CD14-positive monocyte (primary cell): Measurements from ENCODE around the gene RNF187. TPM values are rescaled to one million over a fixed set of nuclear protein-coding genes. Genes with fewer than 3 reads are reported as not detected.

ENCODE experiments used
- DNase-seq, 3 donors: peaks; one replicate each; pipeline ENCODE4 v3.0.0-alpha.2; 2011 to 2022
- H2AFZ ChIP-seq: 2 replicates; pipeline ENCODE4 v1.6.0; 2012; ENCODE audit warnings: mild to moderate bottlenecking, low read depth, low read length, inconsistent platforms; ENCODE audit not compliant: insufficient read depth, poor library complexity, severe bottlenecking
- H3K27ac ChIP-seq, 2 donors: 1 replicate in 1 of 2; 2 replicates in 1 of 2; pipeline ENCODE4 v1.5.1; 2012 to 2013; ENCODE audit warnings: low read length in 2 of 2, control low read depth in 1 of 2, inconsistent platforms in 1 of 2, low read depth in 1 of 2, mild to moderate bottlenecking in 1 of 2
- H3K27me3 ChIP-seq, 2 donors: one replicate each; pipeline versions ENCODE4 v1.6.0 to v1.6.1; 2011 to 2013; ENCODE audit warnings: low read length in 2 of 2; ENCODE audit not compliant: control insufficient read depth in 2 of 2, insufficient read depth in 2 of 2
- H3K36me3 ChIP-seq, 2 donors: replicated peaks in 1 of 2; 1 replicate in 1 of 2; 2 replicates in 1 of 2; pipeline versions ENCODE4 v1.5.1 to v1.6.1; 2012 to 2013; ENCODE audit warnings: low read length in 2 of 2, control low read depth in 1 of 2, inconsistent platforms in 1 of 2, mild to moderate bottlenecking in 1 of 2; ENCODE audit not compliant: insufficient read depth in 2 of 2, control insufficient read depth in 1 of 2
- H3K4me1 ChIP-seq, 2 donors: 1 replicate in 1 of 2; 2 replicates in 1 of 2; pipeline versions ENCODE4 v1.5.1 to v1.6.1; 2012 to 2013; ENCODE audit warnings: low read length in 2 of 2, control low read depth in 1 of 2, inconsistent platforms in 1 of 2, mild to moderate bottlenecking in 1 of 2, moderate library complexity in 1 of 2; ENCODE audit not compliant: insufficient read depth in 2 of 2, control insufficient read depth in 1 of 2
- H3K4me2 ChIP-seq: replicated peaks from 2 replicates; pipeline ENCODE3; 2012; ENCODE audit warnings: low read length, moderate library complexity, mild to moderate bottlenecking; ENCODE audit not compliant: poor library complexity, severe bottlenecking; ENCODE audit errors: extremely low read depth
- H3K4me3 ChIP-seq, 3 experiments: fragments of 200-600 bp in 1 of 3; sonication (generic) in 1 of 3; replicated peaks in 1 of 3; 1 replicate in 2 of 3; 2 replicates in 1 of 3; pipeline ENCODE4 v1.5.1; 2011 to 2013; ENCODE audit warnings: low read length in 3 of 3, mild to moderate bottlenecking in 3 of 3, control low read depth in 2 of 3, low read depth in 2 of 3, inconsistent platforms in 1 of 3, moderate library complexity in 1 of 3
- H3K79me2 ChIP-seq: 2 replicates; pipeline ENCODE4 v1.6.0; 2012; ENCODE audit warnings: mild to moderate bottlenecking, control low read depth, inconsistent platforms, low read length, moderate library complexity; ENCODE audit not compliant: insufficient read depth
- H3K9ac ChIP-seq: 2 replicates; pipeline ENCODE4 v1.6.0; 2017; ENCODE audit warnings: low read length, mild to moderate bottlenecking; ENCODE audit not compliant: insufficient read depth, poor library complexity, severe bottlenecking
- H3K9me3 ChIP-seq, 2 donors: replicated peaks in 1 of 2; 1 replicate in 1 of 2; 2 replicates in 1 of 2; pipeline versions ENCODE4 v1.5.1 to v1.6.1; 2012 to 2013; ENCODE audit warnings: low read length in 2 of 2, control low read depth in 1 of 2; ENCODE audit not compliant: control insufficient read depth in 1 of 2, insufficient read depth in 1 of 2
- H4K20me1 ChIP-seq: 2 replicates; pipeline ENCODE4 v1.6.0; 2012; ENCODE audit warnings: mild to moderate bottlenecking, low read length, control low read depth, moderate library complexity; ENCODE audit not compliant: insufficient read depth
- H3K27ac Mint-ChIP-seq, 7 donors: one replicate each; pipeline ENCODE4 v1.8.0; 2020; ENCODE audit warnings: mild to moderate bottlenecking in 7 of 7, mixed read lengths in 7 of 7, moderate library complexity in 6 of 7, inconsistent platforms in 2 of 7
- H3K27me3 Mint-ChIP-seq, 3 donors: one replicate each; pipeline ENCODE4 v1.8.0; 2021 to 2022; ENCODE audit warnings: low read depth in 3 of 3, mild to moderate bottlenecking in 3 of 3, mixed read lengths in 3 of 3, moderate library complexity in 3 of 3, inconsistent platforms in 1 of 3
- H3K36me3 Mint-ChIP-seq, 2 donors: one replicate each; pipeline ENCODE4 v1.8.0; 2020; ENCODE audit warnings: mixed read lengths in 2 of 2, inconsistent platforms in 1 of 2, mild to moderate bottlenecking in 1 of 2
- H3K4me1 Mint-ChIP-seq: one replicate; pipeline ENCODE4 v1.8.0; 2020; ENCODE audit warnings: mild to moderate bottlenecking, mixed read lengths
- H3K4me3 Mint-ChIP-seq, 2 donors: one replicate each; pipeline ENCODE4 v1.8.0; 2020; ENCODE audit warnings: mild to moderate bottlenecking in 2 of 2, mixed read lengths in 2 of 2, moderate library complexity in 1 of 2
- H3K9me3 Mint-ChIP-seq, 7 donors: one replicate each; pipeline ENCODE4 v1.8.0; 2020 to 2022; ENCODE audit warnings: mixed read lengths in 7 of 7, mild to moderate bottlenecking in 6 of 7, moderate library complexity in 6 of 7, inconsistent platforms in 2 of 7
- WGBS: methylation state at CpG from one replicate; pipeline ENCODE4 v1.1.5; 2013; ENCODE audit warnings: missing lambda C conversion rate; ENCODE audit not compliant: insufficient coverage; 5-methylcytosine and 5-hydroxymethylcytosine counted together
- intact Hi-C, 2 donors: fragments of 100-400 bp; cut with micrococcal nuclease; formaldehyde crosslinking; loops; one replicate each; pipeline versions ENCODE4 v1.15.0 to v1.15.1; 2023
- polyA plus RNA-seq, 3 donors: library from polyadenylated mRNA; depleted of rRNA in 1 of 3; unstranded in 2 of 3; stranded (reverse) in 1 of 3; fragments of 300-500 nt in 2 of 3; fragments of >200 nt in 1 of 3; fragmentation: Illumina TruSeq in 2 of 3; gene quantifications; 1 replicate in 2 of 3; 2 replicates in 1 of 3; pipeline ENCODE4 v1.2.3, GENCODE V29; 2012 to 2021
- TF ChIP-seq, protein P1 (sequence below): fragments of 200-600 bp; IDR thresholded peaks from one replicate; pipeline ENCODE4 v1.8.0; 2022; ENCODE audit warnings: antibody characterized with exemption, mild to moderate bottlenecking

The RNF187 gene
- polyA plus RNA-seq, 3 donors: 5.9 to 27.6 (median 24.6) TPM

- H2AFZ ChIP-seq: no peak overlapping the region
- peaks cover 37 to 44% of the 10 kb centered on the region in 2 donors for H3K27me3 ChIP-seq
- H3K27ac ChIP-seq: no peak overlapping the region
- no peaks in the 10 kb centered on the region for H3K36me3 ChIP-seq
- no peaks in the 10 kb centered on the region for H4K20me1 ChIP-seq
- Mint-ChIP-seq H3K27ac (peak overlapping the region in 1 of 7 donors; percentile 11), H3K4me3 (peak overlapping the region in 1 of 2 donors; percentile 76), H3K36me3 (peaks cover 0 to 7% of the 10 kb centered on the region in 2 donors), H3K27me3 (peaks cover 44 to 51% (median 46%) of the 10 kb centered on the region in 3 donors), H3K4me1 (peaks cover 28% of the 10 kb centered on the region), H3K9me3 (peaks cover 0 to 14% (median 2%) of the 10 kb centered on the region in 7 donors)
- TF ChIP-seq, protein P1, sequence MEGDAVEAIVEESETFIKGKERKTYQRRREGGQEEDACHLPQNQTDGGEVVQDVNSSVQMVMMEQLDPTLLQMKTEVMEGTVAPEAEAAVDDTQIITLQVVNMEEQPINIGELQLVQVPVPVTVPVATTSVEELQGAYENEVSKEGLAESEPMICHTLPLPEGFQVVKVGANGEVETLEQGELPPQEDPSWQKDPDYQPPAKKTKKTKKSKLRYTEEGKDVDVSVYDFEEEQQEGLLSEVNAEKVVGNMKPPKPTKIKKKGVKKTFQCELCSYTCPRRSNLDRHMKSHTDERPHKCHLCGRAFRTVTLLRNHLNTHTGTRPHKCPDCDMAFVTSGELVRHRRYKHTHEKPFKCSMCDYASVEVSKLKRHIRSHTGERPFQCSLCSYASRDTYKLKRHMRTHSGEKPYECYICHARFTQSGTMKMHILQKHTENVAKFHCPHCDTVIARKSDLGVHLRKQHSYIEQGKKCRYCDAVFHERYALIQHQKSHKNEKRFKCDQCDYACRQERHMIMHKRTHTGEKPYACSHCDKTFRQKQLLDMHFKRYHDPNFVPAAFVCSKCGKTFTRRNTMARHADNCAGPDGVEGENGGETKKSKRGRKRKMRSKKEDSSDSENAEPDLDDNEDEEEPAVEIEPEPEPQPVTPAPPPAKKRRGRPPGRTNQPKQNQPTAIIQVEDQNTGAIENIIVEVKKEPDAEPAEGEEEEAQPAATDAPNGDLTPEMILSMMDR: peak; percentile 73
- 74% methylated on average over 3 of the region's 5 CpGs for WGBS
- DNase-seq: peak; percentile 47 to 64 (median 61)
- H3K9ac ChIP-seq: no peak overlapping the region
- H3K4me3 ChIP-seq: no peak overlapping the region
- H3K4me2 ChIP-seq: no peak overlapping the region
- H3K4me1 ChIP-seq: peaks cover 20 to 22% of the 10 kb centered on the region in 2 donors
- no peaks in the 10 kb centered on the region for H3K79me2 ChIP-seq
- H3K9me3 ChIP-seq: no peaks in the 10 kb centered on the region
- intact Hi-C loops: no loop called here
These were observed 15.3 kb upstream of the RNF187 start for GRCh38 chr1:228471762-228472398.

DNA sequence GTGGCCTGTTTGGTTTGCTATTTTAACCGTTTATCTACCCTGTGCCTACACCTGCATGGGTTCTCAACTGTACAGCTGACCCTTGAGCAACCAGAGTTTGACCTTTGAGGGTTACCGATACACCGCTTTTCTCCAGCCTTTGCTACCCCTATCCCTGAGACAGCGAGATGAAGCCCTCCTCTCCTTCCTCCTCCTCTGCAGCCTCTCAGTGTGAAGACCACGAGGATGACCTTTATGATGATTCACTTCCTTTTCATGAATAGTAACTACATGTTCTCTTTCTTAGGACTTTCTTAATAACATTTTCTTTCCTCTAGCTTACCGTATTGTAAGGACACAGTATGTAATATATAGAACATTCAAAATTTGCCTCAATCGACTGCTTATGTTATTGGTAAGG lies 14.5 kb upstream of the RNF187 start:
- Histone ChIP-seq H3K4me2 (peak overlapping the region; percentile 29), H2AFZ (peak overlapping the region; percentile 67), H3K9me3 (no peaks in the 10 kb centered on the region), H3K4me3 (peak overlapping the region in 1 of 3 experiments; percentile 28), H3K27me3 (peaks cover 29 to 36% of the 10 kb centered on the region in 2 donors), H3K9ac (no peak overlapping the region), H3K79me2 (no peaks in the 10 kb centered on the region), H3K27ac (peak overlapping the region in 1 of 2 donors; percentile 36), H3K36me3 (no peaks in the 10 kb centered on the region), H4K20me1 (no peaks in the 10 kb centered on the region), H3K4me1 (peaks cover 20 to 22% of the 10 kb centered on the region in 2 donors)
- TF ChIP-seq, protein P1: no peak
- Mint-ChIP-seq H3K27ac (peak overlapping the region in 5 of 7 donors; percentile 9 to 76 (median 25)), H3K4me1 (peaks cover 28% of the 10 kb centered on the region), H3K4me3 (peak overlapping the region in 1 of 2 donors; percentile 33), H3K27me3 (peaks cover 39 to 43% (median 42%) of the 10 kb centered on the region in 3 donors), H3K36me3 (peaks cover 0 to 7% of the 10 kb centered on the region in 2 donors), H3K9me3 (peaks cover 0 to 14% (median 2%) of the 10 kb centered on the region in 7 donors)
- peak in 2 of 3 donors; percentile 52 to 66 for DNase-seq
- intact Hi-C loops: no loop called here
- 40% methylated on average over 4 of the region's 7 CpGs for WGBS
